Activated T-helper 17 cell treated with anti-CD3 and anti-CD28 coated beads, Interleukin-2, amount 50 U/mL, for 72 hours (primary cell): ENCODE data around the gene CLEC16A. TPM values are rescaled to one million over a fixed set of nuclear protein-coding genes. Genes with fewer than 3 reads are reported as not detected.

ENCODE experiments used
- ATAC-seq: fragments of 150-1000 bp; cut with Tn5 transposase; replicated peaks from 2 replicates; pipeline ENCODE4 v1.10.0; 2021; ENCODE audit warnings: mild to moderate bottlenecking, moderate library complexity
- H3K27ac Mint-ChIP-seq: one replicate; pipeline ENCODE4 v1.8.0; 2022; ENCODE audit warnings: mixed read lengths
- H3K27me3 Mint-ChIP-seq: one replicate; pipeline ENCODE4 v1.8.0; 2022; ENCODE audit warnings: mixed read lengths
- H3K36me3 Mint-ChIP-seq: one replicate; pipeline ENCODE4 v1.8.0; 2022; ENCODE audit warnings: low read depth, mild to moderate bottlenecking, mixed read lengths
- H3K4me1 Mint-ChIP-seq: one replicate; pipeline ENCODE4 v1.8.0; 2022; ENCODE audit warnings: mixed read lengths
- H3K4me3 Mint-ChIP-seq: one replicate; pipeline ENCODE4 v1.8.0; 2022; ENCODE audit warnings: mild to moderate bottlenecking, mixed read lengths
- H3K9me3 Mint-ChIP-seq: one replicate; pipeline ENCODE4 v1.8.0; 2022; ENCODE audit warnings: mixed read lengths
- total RNA-seq, 2 donors: library from RNA; stranded (reverse); gene quantifications; one replicate each; pipeline ENCODE4 v1.2.3, GENCODE V29; 2022

Gene CLEC16A
- total RNA-seq, 2 donors from 2014 or later = 24.3 to 24.8 TPM

DNA sequence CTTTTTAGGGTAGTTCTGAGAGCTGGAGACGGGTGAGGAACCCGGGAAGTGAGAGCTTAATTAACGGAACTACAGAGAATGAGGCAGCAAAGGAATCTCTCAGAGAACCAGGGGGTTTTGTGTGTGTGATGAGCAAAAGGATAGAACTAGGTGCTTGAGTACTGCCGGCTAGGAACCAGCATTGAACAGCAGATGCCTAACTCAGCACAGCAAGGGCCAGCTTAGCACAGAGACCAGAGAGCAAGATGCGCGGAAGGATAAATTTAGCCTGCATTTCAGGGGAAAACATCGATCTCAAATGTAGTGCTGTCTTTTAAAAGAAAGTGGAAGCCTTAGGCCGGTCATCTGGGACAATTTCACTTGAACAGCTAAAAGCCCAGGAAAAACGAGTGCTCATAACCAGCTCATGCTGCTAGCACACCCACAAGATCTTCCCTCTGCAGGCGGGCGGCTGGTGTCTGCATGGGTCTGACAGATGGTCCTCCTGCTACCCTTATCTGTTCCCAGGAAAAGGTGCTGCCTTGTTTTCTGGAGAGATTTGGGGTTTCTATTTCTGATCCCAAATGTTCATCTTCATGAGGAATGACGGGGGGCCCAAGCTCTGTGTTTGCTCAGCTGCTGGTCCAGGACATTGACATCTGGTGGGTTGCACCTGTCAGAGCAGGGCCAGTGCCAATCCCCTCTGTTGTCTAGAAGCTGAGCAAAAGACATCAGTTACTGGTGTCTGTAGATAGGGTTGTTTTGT lies 207.7 kb downstream of the CLEC16A start:
- Mint-ChIP-seq H3K9me3 (no peaks in the 10 kb centered on the region), H3K4me1 (peaks cover 4% of the 10 kb centered on the region), H3K36me3 (peaks cover 16% of the 10 kb centered on the region), H3K27me3 (no peaks in the 10 kb centered on the region), H3K27ac (no peak overlapping the region), H3K4me3 (no peak overlapping the region)
- no peak for ATAC-seq

DNA sequence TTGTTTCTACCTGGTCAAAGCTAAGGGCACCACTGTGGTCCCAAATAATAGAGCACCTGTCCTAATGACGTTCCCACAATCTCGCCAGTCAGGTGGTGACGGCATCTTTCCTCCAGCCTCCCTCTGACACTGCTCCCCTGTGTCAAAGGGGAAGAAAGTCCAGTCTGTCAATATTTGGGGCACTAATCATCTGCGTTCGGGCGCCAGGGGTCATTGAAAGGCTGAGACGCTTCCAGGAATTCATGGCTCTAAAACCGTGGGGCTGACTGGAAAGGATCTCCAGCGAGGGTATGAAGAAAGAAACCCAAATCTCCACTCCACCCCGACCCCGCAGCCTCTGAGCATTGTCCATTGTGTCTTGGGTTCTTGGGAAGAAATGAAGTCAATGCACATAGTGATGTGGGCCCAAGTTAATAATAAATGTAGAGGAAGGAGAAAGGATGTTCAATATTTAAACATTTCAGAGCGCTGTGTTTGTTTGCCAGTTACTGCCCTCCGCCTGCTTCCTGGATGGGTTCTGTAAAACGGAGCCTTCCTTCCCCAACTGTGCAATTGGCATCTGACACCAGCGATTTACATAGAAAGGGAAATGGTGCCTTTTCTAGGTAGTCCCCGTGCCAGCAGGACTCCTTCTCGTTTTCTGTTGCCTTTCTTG lies 208.4 kb downstream of the CLEC16A start:
- Mint-ChIP-seq H3K9me3 (no peaks in the 10 kb centered on the region), H3K36me3 (peaks cover 16% of the 10 kb centered on the region), H3K27ac (peak overlapping the region; percentile 33), H3K4me3 (no peak overlapping the region), H3K4me1 (peaks cover 4% of the 10 kb centered on the region), H3K27me3 (no peaks in the 10 kb centered on the region)
- no peak for ATAC-seq

- ATAC-seq = peak; percentile 97
- Mint-ChIP-seq H3K27me3 (no peaks in the 10 kb centered on the region), H3K4me1 (peaks cover 18% of the 10 kb centered on the region), H3K4me3 (no peak overlapping the region), H3K27ac (peak overlapping the region; percentile 48), H3K9me3 (no peaks in the 10 kb centered on the region), H3K36me3 (peaks cover 2% of the 10 kb centered on the region)
Observed at GRCh38 chr16:11155284-11155806, 211.0 kb downstream of the CLEC16A start.

GRCh38 chr16:11156401-11156800 lies 212.0 kb downstream of the CLEC16A start:
- Mint-ChIP-seq H3K9me3 (no peaks in the 10 kb centered on the region), H3K4me1 (peaks cover 27% of the 10 kb centered on the region), H3K27ac (no peak overlapping the region), H3K27me3 (no peaks in the 10 kb centered on the region), H3K4me3 (no peak overlapping the region), H3K36me3 (peaks cover 8% of the 10 kb centered on the region)
- ATAC-seq = no peak

DNA sequence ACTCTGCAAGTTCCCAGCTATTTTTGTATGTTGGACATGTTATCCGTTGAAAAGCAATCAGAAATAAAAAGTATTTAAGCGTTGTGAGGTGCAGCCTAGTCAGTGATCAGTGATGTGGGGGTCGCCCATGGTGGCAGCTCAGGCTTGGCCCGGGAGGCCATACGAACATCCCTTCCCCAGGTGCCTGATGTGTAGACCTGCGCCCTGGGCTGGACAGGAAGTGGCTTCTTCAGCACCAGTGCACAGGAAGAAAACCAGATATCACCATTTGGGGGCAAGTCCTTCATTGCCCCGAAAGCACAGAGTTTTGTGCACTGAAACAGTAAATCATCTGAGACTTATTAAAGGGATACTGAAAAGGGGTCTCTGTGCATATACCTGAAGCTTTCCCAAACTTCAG lies 212.8 kb downstream of the CLEC16A start:
- Mint-ChIP-seq H3K4me3 (no peak overlapping the region), H3K27me3 (no peaks in the 10 kb centered on the region), H3K9me3 (no peaks in the 10 kb centered on the region), H3K4me1 (peaks cover 27% of the 10 kb centered on the region), H3K27ac (no peak overlapping the region), H3K36me3 (peaks cover 8% of the 10 kb centered on the region)
- ATAC-seq = no peak

- Mint-ChIP-seq H3K9me3 (no peaks in the 10 kb centered on the region), H3K27me3 (no peaks in the 10 kb centered on the region), H3K4me1 (peaks cover 25% of the 10 kb centered on the region), H3K27ac (peak overlapping the region; percentile 41), H3K36me3 (peaks cover 8% of the 10 kb centered on the region), H3K4me3 (no peak overlapping the region)
- ATAC-seq = no peak
Observed at GRCh38 chr16:11158018-11158417, 213.7 kb downstream of the CLEC16A start.

GRCh38 chr16:11159282-11159681 lies 214.9 kb downstream of the CLEC16A start:
- Mint-ChIP-seq H3K36me3 (peaks cover 8% of the 10 kb centered on the region), H3K4me1 (peaks cover 23% of the 10 kb centered on the region), H3K27me3 (no peaks in the 10 kb centered on the region), H3K27ac (peak overlapping the region; percentile 92), H3K9me3 (no peaks in the 10 kb centered on the region), H3K4me3 (peak overlapping the region; percentile 67)
- no peak for ATAC-seq

DNA sequence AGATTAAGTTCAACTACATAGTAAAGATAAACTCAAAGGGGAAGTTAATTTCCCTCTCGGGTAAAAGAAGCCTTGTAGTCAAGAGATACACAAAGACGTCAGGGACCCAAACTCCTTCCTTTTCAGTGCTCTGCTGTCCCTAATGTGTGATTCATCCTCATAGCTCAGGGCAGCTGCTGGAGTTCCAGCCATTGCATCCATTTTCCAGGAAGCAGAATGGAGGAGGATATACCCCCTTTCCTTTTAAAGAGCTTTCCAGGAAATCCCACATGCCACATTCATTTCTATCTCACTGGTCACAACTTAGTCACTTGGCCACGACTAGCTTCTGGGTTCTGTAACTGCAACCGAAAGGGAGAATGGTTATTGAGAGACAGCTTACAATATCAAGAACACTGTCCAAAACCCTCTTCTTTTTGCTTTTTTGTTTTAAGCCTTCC lies 216.3 kb downstream of the CLEC16A start:
- H3K4me1 Mint-ChIP-seq = peaks cover 23% of the 10 kb centered on the region
- ATAC-seq = peak; percentile 93
- H3K36me3 Mint-ChIP-seq = peaks cover 8% of the 10 kb centered on the region
- H3K27ac Mint-ChIP-seq = peak overlapping the region; percentile 92
- peak overlapping the region; percentile 67 for H3K4me3 Mint-ChIP-seq
- H3K9me3 Mint-ChIP-seq = no peaks in the 10 kb centered on the region
- no peaks in the 10 kb centered on the region for H3K27me3 Mint-ChIP-seq

- Mint-ChIP-seq H3K9me3 (no peaks in the 10 kb centered on the region), H3K4me3 (peak overlapping the region; percentile 67), H3K27me3 (no peaks in the 10 kb centered on the region), H3K36me3 (peaks cover 11% of the 10 kb centered on the region), H3K4me1 (peaks cover 23% of the 10 kb centered on the region), H3K27ac (peak overlapping the region; percentile 92)
- no peak for ATAC-seq
Observed at GRCh38 chr16:11161439-11161838, 217.1 kb downstream of the CLEC16A start.

GRCh38 chr16:11161974-11162373 lies 217.6 kb downstream of the CLEC16A start:
- H3K4me1 Mint-ChIP-seq = peaks cover 23% of the 10 kb centered on the region
- H3K27ac Mint-ChIP-seq = no peak overlapping the region
- no peak overlapping the region for H3K4me3 Mint-ChIP-seq
- no peak for ATAC-seq
- no peaks in the 10 kb centered on the region for H3K27me3 Mint-ChIP-seq
- H3K36me3 Mint-ChIP-seq = peaks cover 16% of the 10 kb centered on the region
- H3K9me3 Mint-ChIP-seq = no peaks in the 10 kb centered on the region

- ATAC-seq = no peak
- peaks cover 23% of the 10 kb centered on the region for H3K4me1 Mint-ChIP-seq
- peaks cover 22% of the 10 kb centered on the region for H3K36me3 Mint-ChIP-seq
- H3K27me3 Mint-ChIP-seq = no peaks in the 10 kb centered on the region
- no peaks in the 10 kb centered on the region for H3K9me3 Mint-ChIP-seq
- no peak overlapping the region for H3K27ac Mint-ChIP-seq
- no peak overlapping the region for H3K4me3 Mint-ChIP-seq
Observed at GRCh38 chr16:11162586-11163268, 218.4 kb downstream of the CLEC16A start.

DNA sequence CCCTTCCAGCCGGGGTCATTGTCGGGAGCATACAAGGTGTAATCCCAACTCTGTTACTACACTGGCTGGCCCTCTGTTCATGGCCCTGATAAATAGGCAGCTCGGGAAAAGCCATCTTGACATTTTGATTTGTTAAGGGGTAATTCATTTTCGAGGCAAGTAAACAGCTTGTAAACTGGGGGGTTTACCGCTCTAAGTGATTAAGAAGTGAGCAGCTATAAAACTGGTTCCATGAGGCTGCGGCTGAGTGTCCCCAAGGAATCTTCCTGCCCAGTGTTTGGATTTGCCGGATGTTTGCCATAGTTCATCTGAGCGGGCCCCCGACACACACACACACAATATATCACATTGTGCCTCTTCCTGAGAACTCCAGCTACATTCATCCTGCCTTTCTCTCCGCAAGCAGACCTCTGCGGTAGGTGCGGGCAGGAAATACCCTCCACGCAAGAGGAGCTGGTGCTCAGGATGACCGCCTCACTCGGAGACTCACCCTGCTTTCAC lies 219.4 kb downstream of the CLEC16A start:
- Mint-ChIP-seq H3K36me3 (peaks cover 22% of the 10 kb centered on the region), H3K27ac (no peak overlapping the region), H3K4me1 (peaks cover 23% of the 10 kb centered on the region), H3K4me3 (no peak overlapping the region), H3K27me3 (no peaks in the 10 kb centered on the region), H3K9me3 (no peaks in the 10 kb centered on the region)
- no peak for ATAC-seq

GRCh38 chr16:11164482-11165270 lies 220.3 kb downstream of the CLEC16A start:
- H3K4me1 Mint-ChIP-seq = peaks cover 16% of the 10 kb centered on the region
- peak overlapping the region; percentile 46 for H3K27ac Mint-ChIP-seq
- no peaks in the 10 kb centered on the region for H3K27me3 Mint-ChIP-seq
- ATAC-seq = no peak
- no peak overlapping the region for H3K4me3 Mint-ChIP-seq
- peaks cover 22% of the 10 kb centered on the region for H3K36me3 Mint-ChIP-seq
- H3K9me3 Mint-ChIP-seq = no peaks in the 10 kb centered on the region

GRCh38 chr16:11165349-11165748 lies 221.0 kb downstream of the CLEC16A start:
- peaks cover 22% of the 10 kb centered on the region for H3K36me3 Mint-ChIP-seq
- H3K27ac Mint-ChIP-seq = no peak overlapping the region
- H3K4me3 Mint-ChIP-seq = no peak overlapping the region
- no peaks in the 10 kb centered on the region for H3K27me3 Mint-ChIP-seq
- H3K9me3 Mint-ChIP-seq = no peaks in the 10 kb centered on the region
- no peak for ATAC-seq
- peaks cover 9% of the 10 kb centered on the region for H3K4me1 Mint-ChIP-seq
